AG09309 (cell line): ENCODE measurements around the gene LDLRAD4.

ENCODE experiments used
- DNase-seq: peaks from one replicate; pipeline ENCODE4 v3.0.0-alpha.2; 2010; ENCODE audit warnings: low read depth
- H3K4me3 ChIP-seq: 2 replicates; pipeline ENCODE4 v1.5.1; 2011; ENCODE audit warnings: mild to moderate bottlenecking, low read depth, low read length, moderate library complexity; ENCODE audit not compliant: control insufficient read depth
- TF ChIP-seq, protein P1 (sequence below): IDR thresholded peaks from 2 replicates; pipeline ENCODE4 v1.5.1; 2011; ENCODE audit warnings: mild to moderate bottlenecking, low read depth, low read length, inconsistent platforms; ENCODE audit not compliant: insufficient read depth, control insufficient read depth; ENCODE audit errors: missing control alignments

The LDLRAD4 gene

DNA sequence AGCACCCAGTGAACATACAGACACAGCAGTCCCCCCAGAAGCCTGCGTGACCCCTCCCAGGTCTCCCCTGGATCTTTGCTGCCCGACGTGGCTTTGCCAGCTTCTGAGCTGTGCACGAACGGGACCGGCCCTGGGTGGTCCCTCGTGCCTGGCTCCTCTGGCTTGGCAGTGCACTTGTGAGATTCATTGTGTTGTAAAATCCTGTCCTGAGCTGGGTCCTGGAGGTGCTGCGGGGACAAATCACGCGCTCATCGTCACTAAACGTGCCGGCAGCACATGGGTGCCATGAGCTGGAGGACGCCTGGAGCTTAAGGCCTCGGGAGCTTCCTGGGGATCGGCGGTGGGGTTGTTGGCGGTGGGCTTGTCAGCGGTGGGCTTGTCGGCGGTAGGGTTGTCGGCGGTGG lies 402.9 kb downstream of the LDLRAD4 start:
- H3K4me3 ChIP-seq: no peak overlapping the region
- TF ChIP-seq, protein P1, sequence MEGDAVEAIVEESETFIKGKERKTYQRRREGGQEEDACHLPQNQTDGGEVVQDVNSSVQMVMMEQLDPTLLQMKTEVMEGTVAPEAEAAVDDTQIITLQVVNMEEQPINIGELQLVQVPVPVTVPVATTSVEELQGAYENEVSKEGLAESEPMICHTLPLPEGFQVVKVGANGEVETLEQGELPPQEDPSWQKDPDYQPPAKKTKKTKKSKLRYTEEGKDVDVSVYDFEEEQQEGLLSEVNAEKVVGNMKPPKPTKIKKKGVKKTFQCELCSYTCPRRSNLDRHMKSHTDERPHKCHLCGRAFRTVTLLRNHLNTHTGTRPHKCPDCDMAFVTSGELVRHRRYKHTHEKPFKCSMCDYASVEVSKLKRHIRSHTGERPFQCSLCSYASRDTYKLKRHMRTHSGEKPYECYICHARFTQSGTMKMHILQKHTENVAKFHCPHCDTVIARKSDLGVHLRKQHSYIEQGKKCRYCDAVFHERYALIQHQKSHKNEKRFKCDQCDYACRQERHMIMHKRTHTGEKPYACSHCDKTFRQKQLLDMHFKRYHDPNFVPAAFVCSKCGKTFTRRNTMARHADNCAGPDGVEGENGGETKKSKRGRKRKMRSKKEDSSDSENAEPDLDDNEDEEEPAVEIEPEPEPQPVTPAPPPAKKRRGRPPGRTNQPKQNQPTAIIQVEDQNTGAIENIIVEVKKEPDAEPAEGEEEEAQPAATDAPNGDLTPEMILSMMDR: no peak
- DNase-seq: no peak

DNA sequence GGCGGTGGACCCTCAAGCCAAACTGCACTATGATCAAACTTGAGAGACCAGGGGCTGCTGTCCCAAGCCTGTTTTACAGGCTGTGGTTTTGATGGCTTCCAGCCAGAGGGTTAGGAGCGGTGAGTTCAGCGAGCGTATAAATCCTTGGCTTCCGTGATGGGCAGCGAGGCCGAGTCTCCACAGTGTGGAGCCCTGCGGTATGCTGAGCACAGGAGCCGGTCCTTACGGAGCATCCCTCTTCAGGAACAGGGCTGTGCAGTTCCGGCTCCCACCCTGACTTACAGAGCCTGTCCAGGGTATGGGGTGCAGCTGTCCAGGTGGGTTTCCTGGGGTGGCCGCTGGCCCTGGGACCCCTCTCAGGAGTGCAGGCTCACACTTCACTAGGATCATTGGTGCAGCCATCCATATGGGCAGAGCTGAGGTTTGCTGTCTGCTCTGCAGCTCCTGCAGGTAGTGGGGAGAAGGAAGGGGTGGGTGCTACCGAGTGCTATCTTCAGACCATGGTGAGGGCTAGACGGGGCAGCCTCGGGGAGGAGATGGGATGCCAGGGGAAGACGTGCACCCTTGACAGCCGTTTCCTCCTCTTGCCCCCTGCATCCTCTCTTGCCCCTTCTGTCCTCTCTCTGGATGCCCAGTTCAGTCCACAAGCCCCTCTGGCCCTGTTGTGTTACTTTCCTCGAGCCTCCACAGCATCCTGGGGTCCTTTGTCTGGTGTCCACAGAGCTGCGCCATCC lies 403.5 kb downstream of the LDLRAD4 start:
- no peak overlapping the region for H3K4me3 ChIP-seq
- TF ChIP-seq, protein P1: no peak
- no peak for DNase-seq

DNA sequence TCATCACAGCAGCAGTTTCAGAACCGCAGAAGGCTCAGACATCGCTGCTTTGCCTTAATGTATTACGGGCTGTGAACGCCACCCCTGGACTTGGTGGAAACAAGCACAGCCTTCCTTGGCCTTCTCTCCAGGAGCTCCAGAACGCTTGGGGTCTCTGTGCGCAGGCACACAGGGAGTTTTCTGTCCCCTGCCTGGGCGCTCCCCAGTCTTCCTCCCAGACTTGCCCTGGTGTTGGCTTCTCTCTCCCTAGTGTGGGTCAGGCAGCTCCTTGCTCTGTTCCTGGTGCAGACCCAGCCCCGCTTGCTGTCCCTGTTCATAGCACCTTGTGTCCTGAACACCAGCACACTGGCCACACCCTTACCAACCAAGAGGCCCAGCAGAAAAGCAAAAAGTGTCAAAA lies 404.2 kb downstream of the LDLRAD4 start:
- no peak overlapping the region for H3K4me3 ChIP-seq
- DNase-seq: no peak
- TF ChIP-seq, protein P1: no peak

DNA sequence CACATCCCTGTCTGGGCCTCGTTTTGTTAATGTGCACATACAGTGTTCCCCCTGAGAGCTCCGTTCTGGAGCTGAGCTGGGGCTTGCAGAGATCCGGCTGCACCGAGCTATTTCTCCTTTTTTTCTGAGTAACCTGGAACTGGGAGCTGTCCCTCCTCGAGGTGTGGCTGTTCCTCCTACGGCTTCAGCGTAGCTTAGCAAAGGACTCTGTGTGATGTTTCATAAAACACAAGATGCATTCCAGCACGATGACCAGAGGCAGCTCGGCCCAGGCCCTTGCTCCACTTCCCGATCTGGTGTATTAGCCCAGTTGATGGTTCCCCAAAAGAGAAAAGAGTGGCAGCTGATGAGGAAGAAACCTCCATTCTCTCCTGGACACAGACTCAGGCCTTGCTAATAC lies 404.8 kb downstream of the LDLRAD4 start:
- H3K4me3 ChIP-seq: no peak overlapping the region
- DNase-seq: no peak
- TF ChIP-seq, protein P1: no peak

DNA sequence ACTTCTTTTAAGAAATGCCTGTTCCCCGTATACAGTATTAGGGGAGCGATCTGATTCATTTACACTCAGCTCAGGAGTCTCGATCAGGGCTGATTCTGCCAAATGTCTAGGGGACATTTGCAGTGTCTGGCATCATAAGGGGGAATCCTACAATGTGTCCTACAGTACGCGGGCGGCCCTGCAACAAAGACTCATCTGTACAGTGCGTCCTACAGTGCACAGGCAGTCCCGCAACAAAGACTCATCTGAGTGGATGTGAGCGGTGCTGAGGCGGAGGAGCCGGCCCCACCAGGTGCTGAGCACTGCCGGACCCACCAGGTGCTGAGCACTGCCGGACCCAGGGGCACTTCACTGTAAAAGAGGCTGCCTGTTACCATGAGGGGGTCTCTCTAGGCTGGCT lies 405.3 kb downstream of the LDLRAD4 start:
- TF ChIP-seq, protein P1: no peak
- DNase-seq: no peak
- H3K4me3 ChIP-seq: no peak overlapping the region

DNA sequence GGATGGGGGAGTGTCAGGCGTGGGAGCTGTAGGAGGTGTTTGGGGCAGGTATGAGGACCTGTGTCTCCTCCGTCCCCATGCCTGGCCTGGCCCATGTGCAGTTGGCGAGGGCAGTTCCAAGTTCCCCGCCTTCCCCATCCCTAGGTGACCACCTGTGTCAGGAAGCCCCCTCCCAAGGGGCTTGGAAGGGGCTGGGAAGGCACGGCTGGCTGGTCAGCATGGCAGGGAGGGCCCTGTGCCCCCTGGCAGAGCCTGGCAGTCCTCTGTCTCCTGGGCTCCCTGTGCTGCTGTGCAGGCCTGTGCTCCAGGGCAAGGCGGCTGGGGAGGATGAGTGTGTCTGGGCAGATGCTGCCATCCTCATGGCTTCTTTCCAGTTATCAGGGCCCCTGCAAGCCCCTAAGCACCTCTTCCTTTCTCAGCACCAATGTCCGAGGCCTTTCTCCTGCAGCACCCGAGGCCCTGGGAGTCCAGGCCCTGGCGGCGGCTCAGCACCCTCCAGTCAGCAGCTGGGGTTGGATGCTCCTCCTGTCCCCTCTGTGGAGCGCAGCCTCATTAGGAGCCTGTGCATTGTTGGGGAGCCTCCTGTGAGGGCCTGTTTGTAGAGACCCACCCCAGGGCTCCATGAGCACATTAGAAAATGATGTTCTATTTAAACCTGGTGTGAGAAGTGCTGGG lies 406.1 kb downstream of the LDLRAD4 start:
- H3K4me3 ChIP-seq: no peak overlapping the region
- DNase-seq: no peak

More for the DNA sequence above, 406.1 kb downstream of the LDLRAD4 start:
- TF ChIP-seq, protein P1: no peak
